ENCODE data around the gene PTCH2.

DNA sequence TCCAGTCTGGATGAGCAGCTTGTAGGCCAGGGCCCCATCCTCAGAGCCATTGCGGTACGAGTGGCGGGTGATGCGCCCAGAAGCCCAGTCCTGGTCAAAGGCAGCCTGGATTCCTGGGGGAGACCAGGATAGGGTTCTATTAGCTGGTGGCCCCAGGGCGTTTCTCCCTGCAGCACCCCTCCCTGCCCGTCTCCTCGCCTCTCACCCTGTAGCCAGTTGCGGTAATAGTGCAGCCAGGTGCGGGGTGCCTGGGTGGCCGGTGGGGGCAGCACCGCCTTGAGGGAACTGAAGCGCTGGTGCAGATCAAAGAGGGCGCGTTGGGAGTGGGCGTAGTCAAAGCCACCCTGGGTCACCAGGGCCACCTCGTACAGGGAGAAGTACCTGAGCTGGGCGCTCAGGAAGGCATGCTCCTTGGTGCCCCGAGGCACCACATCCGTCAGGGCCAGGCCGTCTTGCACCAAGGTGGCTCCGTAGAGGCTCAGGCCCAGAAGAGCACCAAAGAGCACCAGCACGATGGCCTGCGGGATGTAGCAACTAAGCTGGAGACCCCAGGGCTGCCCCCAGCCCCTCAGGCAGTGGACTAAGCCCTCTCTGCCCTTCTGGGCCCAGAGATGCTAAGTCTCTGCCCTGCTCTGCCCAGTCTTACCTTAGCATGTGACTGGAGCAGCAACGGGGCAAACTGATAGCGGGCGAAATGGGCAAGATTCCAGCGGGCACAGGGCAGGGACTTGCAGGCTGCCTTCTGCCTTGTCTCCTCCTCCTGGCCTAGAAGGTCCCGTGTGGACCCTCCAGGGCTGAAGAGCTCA lies 15.7 kb downstream of the PTCH2 start:
- TF ChIP-seq EP300 (IDR thresholded peaks at IDR 0.05) (no peak), POLR2A (IDR thresholded peaks at IDR 0.05) (no peak)
- TF ChIP-seq, protein P1, sequence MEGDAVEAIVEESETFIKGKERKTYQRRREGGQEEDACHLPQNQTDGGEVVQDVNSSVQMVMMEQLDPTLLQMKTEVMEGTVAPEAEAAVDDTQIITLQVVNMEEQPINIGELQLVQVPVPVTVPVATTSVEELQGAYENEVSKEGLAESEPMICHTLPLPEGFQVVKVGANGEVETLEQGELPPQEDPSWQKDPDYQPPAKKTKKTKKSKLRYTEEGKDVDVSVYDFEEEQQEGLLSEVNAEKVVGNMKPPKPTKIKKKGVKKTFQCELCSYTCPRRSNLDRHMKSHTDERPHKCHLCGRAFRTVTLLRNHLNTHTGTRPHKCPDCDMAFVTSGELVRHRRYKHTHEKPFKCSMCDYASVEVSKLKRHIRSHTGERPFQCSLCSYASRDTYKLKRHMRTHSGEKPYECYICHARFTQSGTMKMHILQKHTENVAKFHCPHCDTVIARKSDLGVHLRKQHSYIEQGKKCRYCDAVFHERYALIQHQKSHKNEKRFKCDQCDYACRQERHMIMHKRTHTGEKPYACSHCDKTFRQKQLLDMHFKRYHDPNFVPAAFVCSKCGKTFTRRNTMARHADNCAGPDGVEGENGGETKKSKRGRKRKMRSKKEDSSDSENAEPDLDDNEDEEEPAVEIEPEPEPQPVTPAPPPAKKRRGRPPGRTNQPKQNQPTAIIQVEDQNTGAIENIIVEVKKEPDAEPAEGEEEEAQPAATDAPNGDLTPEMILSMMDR (IDR thresholded peaks at IDR 0.05) = no peak
